Caco-2 (cell line): ENCODE measurements around the gene ETFA. TPM values are rescaled to one million over a fixed set of nuclear protein-coding genes. Genes with fewer than 3 reads are reported as not detected.

Experiments
- BruUV-seq: library from RNA; stranded (reverse); fragments of 400-500 nt; replicated peaks from 2 replicates; lab custom pipeline; 2021; lab: Mats Ljungman, UMichigan
- CTCF ChIA-PET: fragments of 300-600 bp; sonication (Branson Sonifier 250); formaldehyde crosslinking; loops from one replicate; lab custom pipeline; 2022; ENCODE audit warnings: antibody characterized with exemption; lab: Charles Lee
- POLR2A ChIA-PET: fragments of 300-600 bp; sonication (Branson Sonifier 250); formaldehyde crosslinking; loops from one replicate; lab custom pipeline; 2022; ENCODE audit warnings: antibody characterized with exemption; lab: Charles Lee
- DNase-seq, 2 experiments: peaks; one replicate each; pipeline versions ENCODE4 v3.0.0 to v3.0.0-alpha.2; 2020 to 2022
- H3K27me3 ChIP-seq: replicated peaks from 2 replicates; pipeline ENCODE4 v1.6.0; 2011; ENCODE audit warnings: low read length; ENCODE audit not compliant: control insufficient read depth, insufficient read depth
- H3K36me3 ChIP-seq: 2 replicates; pipeline ENCODE4 v1.5.1; 2011; ENCODE audit warnings: low read length; ENCODE audit not compliant: control insufficient read depth, insufficient read depth
- H3K4me1 ChIP-seq: fragments of 250-450 bp; sonication (Bioruptor Pico); 2 replicates; pipeline ENCODE4 v1.5.1; 2020; ENCODE audit warnings: mild to moderate bottlenecking
- H3K4me3 ChIP-seq: 2 replicates; pipeline ENCODE4 v1.5.1; 2011; ENCODE audit warnings: low read depth, mild to moderate bottlenecking, control low read depth, low read length
- H3K9me3 ChIP-seq: fragments of 250-450 bp; sonication (Bioruptor Pico); 2 replicates; pipeline ENCODE4 v1.5.1; 2020; ENCODE audit warnings: mild to moderate bottlenecking, moderate library complexity
- H3K27ac Mint-ChIP-seq: one replicate; pipeline ENCODE4 v1.8.0; 2022; ENCODE audit warnings: mixed read lengths; ENCODE audit not compliant: unreplicated experiment
- H3K27me3 Mint-ChIP-seq: one replicate; pipeline ENCODE4 v1.8.0; 2022; ENCODE audit warnings: mixed read lengths; ENCODE audit not compliant: insufficient read depth, unreplicated experiment
- H3K36me3 Mint-ChIP-seq: one replicate; pipeline ENCODE4 v1.8.0; 2022; ENCODE audit warnings: mild to moderate bottlenecking, mixed read lengths; ENCODE audit not compliant: insufficient read depth, unreplicated experiment
- H3K4me1 Mint-ChIP-seq: one replicate; pipeline ENCODE4 v1.8.0; 2022; ENCODE audit warnings: low read depth, mixed read lengths; ENCODE audit not compliant: unreplicated experiment
- H3K4me3 Mint-ChIP-seq: one replicate; pipeline ENCODE4 v1.8.0; 2022; ENCODE audit warnings: mild to moderate bottlenecking, moderate library complexity, mixed read lengths; ENCODE audit not compliant: unreplicated experiment
- H3K9me3 Mint-ChIP-seq: one replicate; pipeline ENCODE4 v1.8.0; 2022; ENCODE audit warnings: mixed read lengths; ENCODE audit not compliant: unreplicated experiment
- CTCF ChIP-seq, 2 experiments: fragments of 200-600 bp in 1 of 2; IDR thresholded peaks; 1 replicate in 1 of 2; 2 replicates in 1 of 2; pipeline versions ENCODE4 v1.5.1 to v1.8.0; 2011 to 2022; ENCODE audit warnings: antibody characterized with exemption in 1 of 2, control low read depth in 1 of 2, inconsistent platforms in 1 of 2, low read depth in 1 of 2, low read length in 1 of 2, mild to moderate bottlenecking in 1 of 2, moderate library complexity in 1 of 2; ENCODE audit not compliant: insufficient read depth in 1 of 2, severe bottlenecking in 1 of 2, unreplicated experiment in 1 of 2
- intact Hi-C: fragments of 100-400 bp; cut with micrococcal nuclease; formaldehyde crosslinking; loops from one replicate; pipeline ENCODE4 v1.10.0; 2022; ENCODE audit not compliant: unreplicated experiment
- total RNA-seq: library from RNA; stranded (reverse); gene quantifications from 2 replicates; pipeline ENCODE4 v1.2.3, GENCODE V29; 2022

Gene ETFA
- total RNA-seq, 1 experiment from 2014 or later, result 260 TPM

- Histone ChIP-seq H3K36me3 (no peaks in the 10 kb centered on the region), H3K9me3 (no peaks in the 10 kb centered on the region), H3K27me3 (no peaks in the 10 kb centered on the region), H3K4me3 (no peak overlapping the region), H3K4me1 (peaks cover 2% of the 10 kb centered on the region)
- H3K27ac Mint-ChIP-seq, result no peak overlapping the region
- no peaks in the 10 kb centered on the region for H3K9me3 Mint-ChIP-seq
- BruUV-seq, result no TSS peak
- H3K4me1 Mint-ChIP-seq, result peaks cover 11% of the 10 kb centered on the region
- H3K36me3 Mint-ChIP-seq, result no peaks in the 10 kb centered on the region
- no peak overlapping the region for H3K4me3 Mint-ChIP-seq
- intact Hi-C loops, result no loop called here
- H3K27me3 Mint-ChIP-seq, result no peaks in the 10 kb centered on the region
- ChIA-PET CTCF (no interaction called here), POLR2A (no interaction called here)
- no peak for TF ChIP-seq CTCF (IDR thresholded peaks at IDR 0.05; ENCODE audit: insufficient read depth in 1 of 2, low read depth in 1 of 2, low read length in 1 of 2, severe bottlenecking in 1 of 2, unreplicated experiment in 1 of 2)
- DNase-seq, result no peak
These were observed 16.9 kb upstream of the ETFA start for GRCh38 chr15:76328106-76328696.

DNA sequence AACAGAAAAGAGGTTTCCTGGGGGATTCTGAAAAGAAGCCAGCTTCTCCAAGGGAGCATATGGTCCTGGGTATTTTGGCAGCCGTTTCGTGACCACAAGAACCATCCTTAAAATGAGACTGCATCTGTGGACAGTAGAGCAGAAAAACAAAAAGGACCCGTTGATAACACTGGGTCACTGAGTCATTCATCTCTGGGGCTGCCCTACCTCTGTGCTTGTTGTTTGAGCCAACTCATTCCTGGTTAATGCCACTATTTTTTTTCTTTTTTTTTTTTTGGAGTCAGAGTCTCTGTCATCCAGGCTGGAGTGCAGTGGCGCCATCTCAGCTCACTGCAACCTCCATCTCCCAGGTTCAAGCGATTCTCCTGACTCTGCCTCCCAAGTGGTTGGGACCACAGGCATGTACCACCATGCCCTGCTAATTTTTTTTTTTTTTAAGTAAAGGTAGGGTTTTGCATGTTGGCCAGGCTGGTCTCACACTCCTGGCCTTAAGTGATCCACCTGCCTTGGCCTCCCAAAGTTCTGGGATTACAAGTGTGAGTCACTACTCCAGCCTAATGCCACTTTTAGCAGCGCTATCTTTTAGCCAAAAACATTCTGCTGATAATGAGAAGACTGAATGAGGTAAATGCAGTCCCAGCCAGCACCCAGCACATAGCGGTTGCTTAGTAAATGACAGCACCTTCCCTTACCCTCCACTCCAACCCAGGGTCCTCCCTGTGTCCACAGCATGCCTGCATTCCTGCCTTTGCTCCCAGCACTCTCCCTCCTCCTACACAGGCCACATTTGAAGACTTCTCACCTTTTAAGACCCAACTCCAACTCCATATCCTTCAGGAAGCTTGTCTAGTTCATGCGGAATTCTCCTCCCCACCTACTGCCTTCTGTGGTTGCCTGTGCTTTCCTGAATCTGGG, 16.2 kb upstream of the ETFA start:
- POLR2A ChIA-PET, result no interaction called here
- Mint-ChIP-seq H3K4me1 (peaks cover 11% of the 10 kb centered on the region), H3K36me3 (no peaks in the 10 kb centered on the region), H3K4me3 (no peak overlapping the region), H3K27me3 (no peaks in the 10 kb centered on the region), H3K9me3 (no peaks in the 10 kb centered on the region), H3K27ac (no peak overlapping the region)
- H3K9me3 ChIP-seq, result no peaks in the 10 kb centered on the region
- no peak for DNase-seq
- H3K4me3 ChIP-seq, result no peak overlapping the region
- H3K27me3 ChIP-seq, result no peaks in the 10 kb centered on the region
- no TSS peak for BruUV-seq
- intact Hi-C loops, result no loop called here
- H3K36me3 ChIP-seq, result no peaks in the 10 kb centered on the region
- H3K4me1 ChIP-seq, result no peaks in the 10 kb centered on the region
- no peak for TF ChIP-seq CTCF (IDR thresholded peaks at IDR 0.05; ENCODE audit: insufficient read depth in 1 of 2, low read depth in 1 of 2, low read length in 1 of 2, severe bottlenecking in 1 of 2, unreplicated experiment in 1 of 2)
- CTCF ChIA-PET, result no interaction called here

GRCh38 chr15:76325704-76326103, 14.4 kb upstream of the ETFA start:
- Mint-ChIP-seq H3K27me3 (no peaks in the 10 kb centered on the region), H3K27ac (no peak overlapping the region), H3K4me1 (peaks cover 11% of the 10 kb centered on the region), H3K36me3 (no peaks in the 10 kb centered on the region), H3K9me3 (no peaks in the 10 kb centered on the region), H3K4me3 (no peak overlapping the region)
- Histone ChIP-seq H3K9me3 (no peaks in the 10 kb centered on the region), H3K36me3 (no peaks in the 10 kb centered on the region), H3K4me3 (no peak overlapping the region), H3K27me3 (no peaks in the 10 kb centered on the region), H3K4me1 (no peaks in the 10 kb centered on the region)
- intact Hi-C loops, result no loop called here
- CTCF ChIA-PET, result interaction anchor here (0.6 kb wide), 1 partner anchor 50 kb away, joined by 4 read pairs; no protein-coding TSS in a partner anchor
- no TSS peak for BruUV-seq
- no peak for DNase-seq
- no peak for TF ChIP-seq CTCF (IDR thresholded peaks at IDR 0.05; ENCODE audit: insufficient read depth in 1 of 2, low read depth in 1 of 2, low read length in 1 of 2, severe bottlenecking in 1 of 2, unreplicated experiment in 1 of 2)
- POLR2A ChIA-PET, result no interaction called here
